Ovary (tissue), 3 donors: ENCODE data around the gene DHX38.

Experiments used
- EP300 ChIP-seq: sonication (generic); formaldehyde crosslinking; IDR thresholded peaks from one replicate; pipeline ENCODE4 v1.6.1; 2017; ENCODE audit warnings: antibody characterized with exemption
- POLR2A ChIP-seq: fragments of 450-650 bp; IDR thresholded peaks from one replicate; pipeline ENCODE4 v1.6.1; 2017; ENCODE audit warnings: antibody characterized with exemption, mild to moderate bottlenecking, moderate library complexity
- TF ChIP-seq, protein P1 (sequence below), 3 donors: fragments of 450-650 bp in 2 of 3; fragments of 200-600 bp in 1 of 3; IDR thresholded peaks; one replicate each; pipeline versions ENCODE4 v1.5.1 to v1.8.0; 2016 to 2022; ENCODE audit warnings: antibody characterized with exemption in 3 of 3, mild to moderate bottlenecking in 1 of 3
- donor health status: DM: no; HTN: no; CAD: no.

DNA sequence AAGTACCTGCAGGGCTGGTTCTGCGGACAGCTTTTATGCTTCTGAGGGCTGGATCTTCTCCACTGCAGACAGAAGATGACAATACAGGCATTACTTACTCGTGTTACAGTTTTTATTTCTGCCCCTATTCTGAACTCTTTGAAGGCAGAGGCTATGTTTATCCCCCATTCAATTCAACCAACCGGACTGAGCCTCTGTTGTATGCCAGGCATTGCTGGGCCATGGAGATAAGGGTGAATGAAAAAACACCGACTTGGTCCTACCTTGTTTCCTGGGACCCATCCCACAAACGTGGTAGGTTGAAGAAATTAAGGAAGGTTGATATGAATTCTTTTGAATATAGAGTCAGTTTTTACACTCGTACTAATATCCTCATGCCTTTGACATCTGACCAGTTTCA lies 49.4 kb upstream of the DHX38 start:
- TF ChIP-seq, protein P1, sequence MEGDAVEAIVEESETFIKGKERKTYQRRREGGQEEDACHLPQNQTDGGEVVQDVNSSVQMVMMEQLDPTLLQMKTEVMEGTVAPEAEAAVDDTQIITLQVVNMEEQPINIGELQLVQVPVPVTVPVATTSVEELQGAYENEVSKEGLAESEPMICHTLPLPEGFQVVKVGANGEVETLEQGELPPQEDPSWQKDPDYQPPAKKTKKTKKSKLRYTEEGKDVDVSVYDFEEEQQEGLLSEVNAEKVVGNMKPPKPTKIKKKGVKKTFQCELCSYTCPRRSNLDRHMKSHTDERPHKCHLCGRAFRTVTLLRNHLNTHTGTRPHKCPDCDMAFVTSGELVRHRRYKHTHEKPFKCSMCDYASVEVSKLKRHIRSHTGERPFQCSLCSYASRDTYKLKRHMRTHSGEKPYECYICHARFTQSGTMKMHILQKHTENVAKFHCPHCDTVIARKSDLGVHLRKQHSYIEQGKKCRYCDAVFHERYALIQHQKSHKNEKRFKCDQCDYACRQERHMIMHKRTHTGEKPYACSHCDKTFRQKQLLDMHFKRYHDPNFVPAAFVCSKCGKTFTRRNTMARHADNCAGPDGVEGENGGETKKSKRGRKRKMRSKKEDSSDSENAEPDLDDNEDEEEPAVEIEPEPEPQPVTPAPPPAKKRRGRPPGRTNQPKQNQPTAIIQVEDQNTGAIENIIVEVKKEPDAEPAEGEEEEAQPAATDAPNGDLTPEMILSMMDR (IDR thresholded peaks at IDR 0.05), result no peak
- TF ChIP-seq POLR2A, result no peak
- TF ChIP-seq EP300, result no peak
